Activated T-cell treated with anti-CD3 and anti-CD28 coated beads, Interleukin-2, amount 50 U/mL, for 48 hours (primary cell): Measurements from ENCODE around the gene STRADB.
"Not testable (repeated sequence)": the region's sequence is repeated elsewhere in the genome, so short reads cannot be mapped to it uniquely, and the experiment has no call there.

Experiments
- DNase-seq, 2 experiments: peaks; one replicate each; pipeline ENCODE4 v3.0.0-alpha.2; 2020

Gene STRADB

DNA sequence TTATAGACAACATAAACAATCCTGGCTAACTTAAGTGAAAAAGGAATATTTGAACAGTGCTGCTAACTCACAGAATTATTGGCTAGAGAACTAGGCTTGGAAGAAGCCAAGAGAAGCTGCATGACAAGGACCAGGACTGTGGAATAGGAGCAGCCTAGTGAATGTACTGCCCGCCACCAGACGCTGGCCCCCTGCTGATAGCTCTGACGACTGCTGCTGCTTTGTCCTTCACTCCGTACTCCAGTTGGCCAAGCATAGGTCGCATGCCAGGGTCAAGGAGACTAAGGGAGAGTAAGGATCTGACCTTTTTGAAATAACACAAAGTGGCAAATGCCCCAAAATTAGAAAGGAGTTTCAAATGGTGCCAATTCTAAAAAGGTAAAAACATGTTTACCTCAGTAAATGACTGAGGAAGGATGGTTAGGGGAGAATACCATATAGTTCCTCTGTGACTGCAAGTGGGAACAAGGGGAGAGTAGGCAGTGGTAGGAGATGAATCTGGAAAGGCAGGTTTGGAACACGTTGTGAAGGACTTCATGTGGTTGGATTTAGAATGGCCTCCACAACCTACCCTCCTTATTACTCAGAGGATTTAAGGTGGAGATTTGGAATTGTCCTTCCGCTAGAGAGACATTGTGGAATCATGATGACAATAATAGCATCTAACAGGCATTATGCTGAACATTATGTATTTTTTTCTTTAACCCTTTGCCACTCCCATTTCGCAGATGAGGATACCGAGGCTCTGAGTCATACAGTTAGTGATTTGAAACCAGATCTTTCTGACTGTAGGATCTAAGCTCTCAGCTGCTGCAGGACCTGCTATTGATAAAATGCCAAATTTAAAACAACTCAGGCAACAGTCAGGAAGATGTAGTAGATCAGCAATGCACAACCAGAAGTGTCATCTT lies 19.5 kb downstream of the STRADB start:
- no peak for DNase-seq

GRCh38 chr2:201471732-201472393 lies 20.3 kb downstream of the STRADB start:
- DNase-seq, result no peak

GRCh38 chr2:201472411-201472810 lies 20.9 kb downstream of the STRADB start:
- DNase-seq, result no peak

GRCh38 chr2:201482543-201482942 lies 31.0 kb downstream of the STRADB start:
- DNase-seq, result no peak

- DNase-seq, result no peak
Measured at GRCh38 chr2:201483342-201483741, 31.8 kb downstream of the STRADB start.

DNA sequence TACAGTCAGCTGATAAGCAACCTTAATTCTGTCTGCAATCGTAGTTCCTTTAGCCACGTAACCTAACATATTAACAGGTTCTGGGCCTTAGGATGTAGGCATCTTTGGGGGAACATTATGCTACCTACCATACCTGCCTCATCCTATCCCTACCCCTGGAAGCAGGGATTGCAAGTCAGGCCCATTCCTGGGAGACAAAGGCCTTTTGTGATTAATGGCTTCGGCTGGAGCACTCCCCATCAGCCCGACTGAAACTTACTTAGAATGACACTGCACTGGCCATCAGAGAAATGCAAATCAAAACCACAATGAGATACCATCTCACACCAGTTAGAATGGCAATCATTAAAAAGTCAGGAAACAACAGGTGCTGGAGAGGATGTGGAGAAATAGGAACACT lies 32.2 kb downstream of the STRADB start:
- DNase-seq, result not testable (repeated sequence)

GRCh38 chr2:201484805-201485204 lies 33.3 kb downstream of the STRADB start:
- no peak for DNase-seq

- no peak for DNase-seq
Measured at GRCh38 chr2:201490291-201490690, 38.8 kb downstream of the STRADB start.

DNA sequence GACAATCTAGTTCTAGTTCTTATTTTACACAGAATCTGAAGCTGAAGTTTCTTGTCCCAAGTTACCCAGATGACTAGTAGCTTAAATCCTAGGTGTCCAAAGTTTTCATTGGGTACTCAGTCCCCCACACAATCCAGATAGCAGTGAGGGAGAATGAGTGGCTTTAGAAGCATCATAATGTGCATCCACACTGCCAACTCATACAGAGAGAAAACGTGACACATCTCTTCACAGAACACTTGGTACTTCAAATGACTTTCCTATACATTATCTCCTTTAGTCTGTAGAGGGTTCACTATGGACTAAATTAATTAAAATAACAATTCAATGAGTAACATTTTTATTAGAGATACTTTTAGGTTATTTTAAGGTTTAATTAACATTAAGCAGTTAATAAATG lies 45.2 kb downstream of the STRADB start:
- no peak for DNase-seq

DNA sequence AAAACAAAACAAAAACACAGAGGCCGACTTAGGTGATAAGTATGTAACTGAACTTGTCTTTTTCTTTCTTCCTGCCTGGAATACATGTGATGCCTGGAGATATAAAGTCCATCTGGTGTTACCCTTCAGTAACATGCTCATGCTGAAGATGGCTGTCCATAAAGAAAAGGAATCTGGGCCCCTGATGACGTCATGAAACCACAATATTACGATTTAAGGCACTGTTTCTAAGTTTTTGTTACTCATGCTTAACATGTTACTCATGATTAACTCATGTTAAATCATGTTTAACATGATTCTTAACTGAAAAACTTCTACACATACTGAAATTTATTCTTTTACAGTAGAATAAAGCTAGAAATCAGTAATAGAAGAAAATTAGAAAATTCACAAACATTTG lies 49.0 kb downstream of the STRADB start:
- no peak for DNase-seq

- DNase-seq, result no peak
Measured at GRCh38 chr2:201502713-201503112, 51.2 kb downstream of the STRADB start.

DNA sequence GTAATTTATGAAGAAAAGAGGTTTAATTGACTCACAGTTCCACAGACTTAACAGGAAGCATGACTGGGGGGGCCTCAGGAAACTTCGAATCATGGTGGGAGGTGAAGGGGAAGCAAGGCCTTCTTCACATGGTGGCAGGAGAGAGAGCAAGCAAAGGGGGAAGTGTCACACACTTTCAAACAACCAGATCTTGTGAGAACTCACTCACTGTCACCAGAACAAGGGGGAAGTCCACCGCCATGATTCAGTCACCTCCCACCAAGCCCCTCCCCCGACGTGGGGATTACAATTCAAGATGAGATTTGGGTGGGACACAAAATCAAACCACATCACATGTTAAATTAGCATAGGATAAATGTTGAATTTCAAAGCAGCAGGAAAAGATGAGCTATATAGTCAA lies 56.2 kb downstream of the STRADB start:
- DNase-seq, result no peak

GRCh38 chr2:201513271-201513670 lies 61.7 kb downstream of the STRADB start:
- no peak for DNase-seq

- DNase-seq, result no peak
Measured at GRCh38 chr2:201515573-201516246, 64.2 kb downstream of the STRADB start.

GRCh38 chr2:201517094-201517493 lies 65.6 kb downstream of the STRADB start:
- DNase-seq, result no peak

GRCh38 chr2:201520201-201520600 lies 68.7 kb downstream of the STRADB start:
- DNase-seq, result no peak

DNA sequence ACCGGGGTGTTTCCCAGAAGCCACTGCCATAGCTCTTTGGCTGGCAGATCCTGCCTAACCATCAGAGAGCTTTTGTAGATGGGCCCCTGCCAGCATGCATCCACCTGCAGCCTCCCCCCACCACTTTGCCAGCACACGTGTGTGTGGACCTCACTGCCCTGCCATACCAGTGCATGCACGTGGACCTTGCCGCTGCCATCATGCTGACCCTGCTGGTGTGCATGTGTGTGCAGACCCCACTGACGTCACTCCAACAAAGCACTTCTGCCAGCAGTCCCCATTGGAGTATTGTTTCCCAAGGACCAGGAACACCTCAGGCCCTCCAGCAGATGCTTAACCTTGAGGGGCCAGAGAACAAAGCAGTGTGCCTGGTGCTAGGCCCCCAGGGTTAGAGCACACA lies 71.4 kb downstream of the STRADB start:
- no peak for DNase-seq

DNA sequence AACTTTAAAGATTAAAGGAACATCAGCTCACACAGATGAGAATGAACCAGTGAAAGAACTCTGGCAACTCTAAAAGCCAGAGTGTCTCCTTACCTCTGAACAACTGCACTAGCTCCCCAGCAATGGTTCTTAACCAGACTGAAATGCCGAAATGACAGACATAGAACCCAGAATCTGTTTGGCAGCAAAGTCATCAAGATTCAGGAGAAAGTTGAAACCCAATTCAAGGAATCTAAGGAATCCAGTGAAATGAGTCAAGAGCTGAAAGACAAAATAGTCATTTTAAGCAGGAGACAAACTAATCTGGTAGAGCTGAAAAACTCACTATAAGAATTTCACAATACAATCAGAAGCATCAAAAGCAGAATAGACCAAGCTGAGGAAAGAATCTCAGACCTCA lies 72.0 kb downstream of the STRADB start:
- DNase-seq, result no peak
